ENCODE data around the gene HDGFL3.

The HDGFL3 gene

DNA sequence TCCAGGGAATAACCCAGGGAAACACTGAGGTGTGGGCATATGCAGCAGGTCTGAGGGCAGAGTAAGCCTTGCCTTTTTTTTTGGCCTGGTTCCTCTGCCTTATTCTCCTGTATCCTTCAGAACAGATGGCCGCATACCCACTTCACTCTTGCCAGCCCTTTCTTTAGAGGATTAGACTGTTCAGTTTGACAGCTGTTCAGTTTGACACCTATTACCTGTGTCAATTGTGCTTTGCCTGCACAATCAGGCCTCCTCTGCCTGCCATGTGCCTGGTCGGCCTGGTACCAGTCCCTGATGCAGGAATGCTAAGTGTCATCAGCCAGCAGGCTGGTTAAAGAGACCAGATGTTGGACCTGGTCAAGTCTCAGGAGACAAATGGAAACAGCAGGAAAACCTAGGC, 77.8 kb downstream of the HDGFL3 start:
- DNase-seq (ENCODE audit: low read depth in 2 of 2, low spot score in 1 of 2) = no peak

DNA sequence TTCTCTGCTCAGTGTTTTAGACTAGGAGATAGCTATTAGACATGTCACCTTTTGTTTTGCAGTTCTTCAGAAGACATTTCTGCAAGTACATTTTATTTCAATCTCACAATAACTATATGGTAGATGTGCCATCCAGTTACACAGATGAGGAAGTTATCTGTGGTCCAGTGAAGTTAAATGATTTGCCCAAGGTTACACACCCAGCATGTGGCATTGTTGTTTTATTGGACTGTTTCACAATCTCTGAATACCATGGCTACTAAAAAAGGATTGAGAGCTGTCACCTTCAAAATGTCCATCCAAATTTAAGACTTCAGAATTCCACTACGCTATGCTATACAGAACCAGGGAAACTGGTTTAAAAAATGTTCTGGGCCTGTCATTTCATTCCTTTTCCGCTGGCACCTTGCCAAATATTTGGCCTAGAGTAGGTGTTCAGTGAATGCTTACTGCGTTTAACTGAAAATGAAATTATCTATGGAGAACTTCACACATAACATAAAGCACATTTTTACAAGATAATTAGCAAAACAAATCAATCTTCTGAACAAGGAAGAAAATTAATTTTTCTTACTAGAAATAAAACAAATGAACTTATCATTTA, 80.0 kb downstream of the HDGFL3 start:
- no peak for DNase-seq (ENCODE audit: low read depth in 2 of 2, low spot score in 1 of 2)

DNA sequence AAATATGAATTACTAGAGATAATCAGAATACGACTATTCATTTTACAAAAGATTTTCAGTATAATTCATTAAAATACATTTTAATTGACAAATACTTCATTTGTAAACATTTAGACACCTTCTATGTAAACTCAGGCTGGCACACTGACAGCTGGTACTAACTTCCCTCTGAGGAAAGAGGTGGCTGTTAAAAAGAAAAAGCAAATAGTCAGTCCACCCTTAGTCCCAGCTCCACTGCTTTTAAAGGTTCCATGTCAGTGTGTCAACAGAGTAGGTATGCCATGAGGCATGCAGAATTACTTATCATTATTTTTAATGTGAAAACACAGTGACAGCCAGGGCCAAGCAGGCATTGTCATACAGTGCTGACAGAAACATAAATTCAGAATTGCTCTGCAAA, 84.1 kb downstream of the HDGFL3 start:
- no peak for DNase-seq (ENCODE audit: low read depth in 2 of 2, low spot score in 1 of 2)

DNA sequence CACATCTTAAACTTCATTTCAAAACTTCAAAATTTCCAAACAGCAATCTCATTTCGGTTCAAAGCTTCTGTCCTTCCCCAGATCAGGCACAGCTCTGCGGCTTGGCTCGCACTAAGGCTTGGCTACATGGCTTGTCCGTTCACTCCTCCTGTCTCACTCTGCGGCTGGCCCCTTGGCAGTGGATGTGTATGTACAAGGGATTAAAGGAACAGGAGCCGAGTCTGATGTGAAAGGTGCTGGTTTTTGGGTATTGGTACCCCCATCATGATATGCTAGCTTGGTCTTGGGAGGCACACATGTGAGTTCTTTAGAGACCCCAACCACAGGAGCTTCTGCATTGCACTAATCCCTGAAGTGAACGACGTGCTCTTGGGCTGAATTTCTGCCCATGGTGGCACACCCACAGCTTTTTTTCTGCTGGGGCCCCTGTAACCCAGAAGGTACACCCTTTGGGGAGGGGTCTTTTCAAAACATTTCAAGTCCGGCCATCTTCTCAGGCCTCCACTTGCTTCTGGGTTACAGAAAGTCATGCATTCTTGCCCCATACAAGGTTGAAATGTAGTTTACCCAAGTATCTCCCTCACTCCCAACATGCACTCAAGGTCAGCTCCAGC, 87.5 kb downstream of the HDGFL3 start:
- no peak for DNase-seq (ENCODE audit: low read depth in 2 of 2, low spot score in 1 of 2)

DNA sequence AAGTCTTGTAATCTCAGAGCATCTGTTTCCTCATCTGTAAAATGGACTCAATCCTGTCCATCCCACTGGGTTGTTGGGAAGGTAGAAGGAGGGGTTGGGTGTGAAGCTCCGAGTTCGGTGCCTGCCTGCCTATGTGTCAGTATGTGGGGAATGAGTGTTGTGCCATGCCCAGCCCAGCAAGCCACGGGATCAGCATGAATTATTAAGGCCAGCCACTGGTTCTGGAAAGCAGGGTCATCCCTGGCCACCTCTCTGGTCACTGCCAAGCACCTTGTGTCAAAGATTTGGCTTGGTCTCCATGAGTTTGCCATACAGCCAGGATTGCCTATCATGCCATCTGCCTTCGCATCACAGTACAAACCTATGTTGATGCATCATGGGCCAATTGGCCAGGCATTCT, 88.7 kb downstream of the HDGFL3 start:
- no peak for DNase-seq (ENCODE audit: low read depth in 2 of 2, low spot score in 1 of 2)

DNA sequence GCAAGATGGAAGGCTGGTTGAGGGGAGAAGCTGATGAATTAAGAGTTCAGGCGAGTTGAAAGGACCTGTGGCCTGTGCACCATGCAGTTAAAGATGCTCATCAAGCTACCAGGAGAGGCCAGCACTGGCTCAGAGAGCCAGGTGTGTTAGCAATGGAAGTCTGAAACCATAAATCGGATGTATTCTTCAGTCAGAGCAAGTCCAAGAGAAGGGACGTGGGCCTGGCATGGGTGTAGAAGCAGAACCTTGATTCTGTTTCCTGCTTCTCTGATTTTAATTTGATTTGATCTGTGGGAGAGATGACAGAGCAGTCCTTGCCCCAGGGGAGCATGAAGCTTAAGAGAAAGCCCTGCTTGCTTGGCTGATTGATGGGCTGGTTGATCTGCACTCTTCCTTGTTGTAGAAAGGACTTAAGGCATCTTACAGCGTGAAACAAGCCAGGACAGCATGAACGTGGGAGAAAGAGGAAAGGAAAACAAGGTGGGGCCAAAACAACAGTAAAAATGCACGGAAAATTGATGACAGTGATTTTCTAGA, 89.3 kb downstream of the HDGFL3 start:
- no peak for DNase-seq (ENCODE audit: low read depth in 2 of 2, low spot score in 1 of 2)

DNA sequence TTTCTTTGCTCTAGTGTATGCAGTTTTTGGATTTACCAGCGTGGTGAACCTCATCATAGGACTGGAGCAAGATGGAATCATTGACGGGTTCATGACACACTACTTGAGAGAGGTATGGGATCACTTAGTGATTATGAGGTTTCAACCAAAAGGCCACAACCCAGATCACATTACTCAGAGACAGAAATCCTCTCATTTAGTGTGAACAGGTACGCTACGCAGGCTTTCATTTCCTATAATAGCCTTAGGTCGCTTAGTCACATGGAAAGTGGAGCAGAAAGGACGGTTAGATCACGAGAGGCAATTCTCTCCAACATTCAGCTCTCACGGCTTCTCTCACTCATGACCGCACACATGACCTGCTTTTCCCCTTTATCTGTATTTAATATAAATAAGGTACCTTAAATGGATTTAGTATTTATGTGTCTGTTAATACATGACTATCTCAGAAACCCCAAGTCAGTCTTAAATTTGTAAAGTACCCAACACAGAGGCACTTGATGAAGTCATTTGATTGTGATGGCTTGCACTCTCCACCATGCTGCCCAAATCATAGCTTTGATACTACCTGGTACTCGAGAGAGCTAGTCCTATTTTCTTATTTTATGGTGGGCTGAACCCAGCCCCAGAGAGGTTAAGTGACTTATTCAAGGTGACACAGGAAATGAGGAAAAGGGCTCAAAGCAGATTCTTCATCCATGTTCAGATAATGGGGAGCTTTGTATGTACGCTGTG, 91.6 kb downstream of the HDGFL3 start:
- DNase-seq (ENCODE audit: low read depth in 2 of 2, low spot score in 1 of 2) = no peak

DNA sequence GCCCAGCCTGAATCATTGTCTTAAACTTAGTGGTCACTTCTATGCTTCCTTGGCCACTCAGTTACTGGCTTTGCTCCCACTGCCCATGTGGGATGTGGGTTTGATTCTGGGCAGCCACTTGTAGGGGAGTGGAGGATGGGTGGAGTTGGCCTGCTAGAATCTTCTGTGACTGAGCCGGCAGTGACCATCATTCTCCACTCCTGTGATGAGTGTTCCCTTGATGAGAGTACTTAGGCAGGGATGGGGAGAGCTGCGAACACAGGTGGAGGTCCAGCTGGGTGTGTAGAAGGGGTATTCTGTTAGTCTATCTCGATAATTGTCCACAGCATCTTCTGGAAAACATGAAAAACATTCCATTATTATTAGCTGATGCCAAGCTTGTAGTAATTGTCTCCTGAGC, 92.2 kb downstream of the HDGFL3 start:
- no peak for DNase-seq (ENCODE audit: low read depth in 2 of 2, low spot score in 1 of 2)

DNA sequence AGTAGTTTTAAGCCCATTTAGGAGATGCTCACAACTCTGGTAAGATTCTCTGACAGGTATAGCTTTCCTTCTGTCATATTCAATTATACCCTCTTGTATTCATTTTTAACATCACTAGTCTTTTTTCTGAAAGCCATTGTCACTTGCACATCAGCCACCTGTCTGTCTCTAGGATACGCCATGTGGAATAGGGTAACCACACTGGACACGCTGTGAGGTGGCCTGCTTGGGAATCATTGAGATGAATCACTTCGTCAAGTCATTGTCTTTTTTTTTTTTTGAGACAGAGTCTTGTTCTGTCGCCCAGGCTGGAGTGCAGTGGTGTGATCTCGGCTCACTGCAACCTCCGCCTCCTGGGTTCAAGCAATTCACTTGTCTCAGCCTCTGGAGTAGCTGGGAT, 92.8 kb downstream of the HDGFL3 start:
- no peak for DNase-seq (ENCODE audit: low read depth in 2 of 2, low spot score in 1 of 2)

DNA sequence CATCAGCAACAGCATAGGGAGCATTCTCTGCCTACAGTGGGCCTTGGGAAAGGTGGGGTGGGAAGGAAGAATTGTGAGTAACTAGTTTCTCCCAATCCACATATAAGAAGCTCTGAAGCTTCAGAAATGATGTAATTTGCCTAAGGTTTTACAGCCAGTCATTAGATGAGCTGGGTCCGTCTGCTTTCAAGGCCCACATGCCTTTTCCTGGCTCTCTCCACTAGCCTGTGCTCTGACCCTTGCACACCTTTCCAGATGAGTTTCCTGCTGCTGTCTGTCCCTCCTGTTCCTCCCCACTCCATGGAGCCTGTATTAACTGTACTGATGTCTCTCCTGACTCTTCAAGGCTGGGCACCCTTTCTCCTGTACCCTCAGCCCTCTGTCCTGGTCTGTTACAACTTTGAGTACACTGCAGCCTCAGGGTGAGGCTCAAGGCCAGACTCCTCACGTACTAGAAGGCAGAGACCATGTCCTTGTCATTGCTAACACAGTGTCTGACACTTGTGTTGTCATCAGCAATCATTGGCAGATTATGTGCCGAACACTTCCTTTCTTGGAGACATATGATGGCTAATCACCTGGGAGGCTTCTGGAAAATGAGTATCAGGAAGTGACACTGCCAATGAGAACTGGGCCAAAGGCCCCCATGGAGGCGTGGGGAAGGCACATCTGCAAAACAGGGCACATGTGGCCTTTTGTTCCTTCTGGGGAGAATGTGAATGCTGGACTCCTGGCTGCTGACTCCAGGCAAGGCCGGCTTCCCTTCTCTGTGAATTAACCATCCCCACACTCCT, 93.5 kb downstream of the HDGFL3 start:
- DNase-seq (ENCODE audit: low read depth in 2 of 2, low spot score in 1 of 2) = no peak

DNA sequence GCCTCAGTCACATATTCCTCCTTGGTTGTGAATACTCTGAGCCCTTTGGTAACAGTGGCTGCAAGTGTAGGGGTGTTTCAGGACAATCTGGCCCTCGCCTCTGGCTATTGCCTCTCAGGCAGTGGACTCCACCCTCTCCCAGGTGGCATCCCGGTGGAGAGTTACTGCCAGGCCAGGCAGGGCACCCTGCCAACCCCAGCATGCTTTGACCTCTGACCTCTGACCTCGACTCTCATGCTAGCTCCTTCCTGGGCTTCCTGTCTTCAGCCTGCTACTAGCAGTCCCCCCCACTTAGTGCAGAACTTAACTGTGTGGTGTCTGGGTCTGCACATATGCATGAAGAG, 94.7 kb downstream of the HDGFL3 start:
- DNase-seq (ENCODE audit: low read depth in 2 of 2, low spot score in 1 of 2) = no peak

DNA sequence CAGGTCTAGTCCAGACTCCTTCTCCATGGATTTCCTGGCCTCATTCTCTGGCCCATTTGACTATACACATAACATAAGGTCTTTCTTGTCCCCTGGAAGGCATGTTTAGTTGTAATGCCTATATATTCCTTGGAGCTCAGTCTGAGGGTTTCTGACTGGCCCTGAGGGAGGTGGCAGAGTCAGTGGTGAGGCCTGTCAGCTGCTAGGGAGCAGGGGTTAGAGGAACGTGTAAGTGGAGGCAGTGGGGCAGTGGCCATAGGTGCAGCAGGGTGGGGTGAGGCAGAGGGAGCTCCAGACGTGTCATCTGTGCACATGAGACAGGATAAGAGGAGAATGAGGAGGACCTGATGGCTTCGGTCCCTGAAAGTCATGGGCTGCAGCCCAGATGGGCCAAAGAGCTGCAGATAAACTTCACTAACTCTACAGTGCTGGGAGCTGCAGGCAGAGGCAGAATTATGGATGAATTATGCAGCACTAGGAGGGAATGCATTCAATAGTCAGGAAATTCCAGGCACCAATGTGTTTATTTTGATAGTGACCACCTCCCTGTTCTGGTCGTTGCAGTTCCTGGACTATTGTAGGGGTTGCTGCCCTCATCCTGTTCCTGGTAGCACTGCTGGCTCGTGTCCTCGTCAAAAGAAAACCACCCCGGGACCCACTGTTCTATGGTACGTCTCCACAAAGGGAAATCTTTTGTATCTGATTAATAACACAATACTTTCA, 95.2 kb downstream of the HDGFL3 start:
- no peak for DNase-seq (ENCODE audit: low read depth in 2 of 2, low spot score in 1 of 2)

DNA sequence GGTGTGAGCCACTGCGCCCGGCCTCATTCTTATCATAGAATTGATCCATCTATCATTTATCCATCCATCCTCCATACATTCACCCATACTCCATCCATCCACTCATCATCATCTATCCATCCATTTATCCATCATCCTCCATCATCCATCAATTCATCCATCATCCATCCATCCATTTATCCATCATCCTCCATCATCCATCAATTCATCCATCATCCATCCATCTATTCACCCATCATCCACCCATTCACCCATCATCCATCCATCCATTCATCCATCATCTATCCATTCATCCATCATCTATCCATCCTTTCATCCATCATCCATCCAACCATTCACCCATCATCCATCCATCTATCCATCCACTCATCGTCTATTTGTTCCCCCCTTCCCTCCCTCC, 96.5 kb downstream of the HDGFL3 start:
- no peak for DNase-seq (ENCODE audit: low read depth in 2 of 2, low spot score in 1 of 2)

DNA sequence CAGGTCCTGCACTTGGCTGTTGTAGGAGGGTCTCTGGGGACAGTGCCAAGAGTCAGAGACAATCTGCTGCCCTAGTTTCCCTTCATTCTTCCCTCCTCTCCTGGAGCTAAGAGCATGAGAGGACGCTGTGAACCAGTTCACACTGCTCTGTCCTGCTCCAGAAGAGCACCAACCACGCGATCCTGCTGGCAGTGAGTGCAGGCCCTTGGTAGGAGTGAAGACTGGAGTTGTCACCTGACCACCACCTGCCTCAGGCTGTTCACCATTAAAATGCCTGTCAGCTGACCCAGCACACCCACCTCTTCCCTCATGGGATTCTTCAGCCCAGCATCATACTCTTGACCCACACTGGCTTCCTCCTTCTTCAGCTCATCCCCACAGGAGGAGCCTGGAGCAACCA, 97.2 kb downstream of the HDGFL3 start:
- no peak for DNase-seq (ENCODE audit: low read depth in 2 of 2, low spot score in 1 of 2)

DNA sequence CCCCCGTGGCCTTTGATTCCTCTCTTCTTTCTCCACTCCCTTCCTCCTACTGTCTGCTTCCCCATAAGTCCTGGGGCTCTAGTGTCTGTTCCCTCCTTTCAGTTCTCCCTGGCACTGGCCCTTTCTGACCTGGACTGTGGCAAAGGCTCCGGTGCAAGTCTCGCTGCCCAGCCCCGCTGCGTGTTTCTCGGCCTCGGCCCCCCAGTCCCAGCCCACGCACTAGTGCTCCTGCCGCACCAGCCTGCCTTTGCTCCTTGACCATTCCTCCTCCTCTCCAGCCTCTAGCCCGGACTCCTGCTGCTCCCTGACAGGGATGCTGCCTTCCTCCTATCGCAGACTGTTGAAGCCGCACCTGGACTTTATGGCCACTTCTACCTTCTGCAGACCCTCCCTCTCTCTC, 98.1 kb downstream of the HDGFL3 start:
- DNase-seq (ENCODE audit: low read depth in 2 of 2, low spot score in 1 of 2) = no peak

DNA sequence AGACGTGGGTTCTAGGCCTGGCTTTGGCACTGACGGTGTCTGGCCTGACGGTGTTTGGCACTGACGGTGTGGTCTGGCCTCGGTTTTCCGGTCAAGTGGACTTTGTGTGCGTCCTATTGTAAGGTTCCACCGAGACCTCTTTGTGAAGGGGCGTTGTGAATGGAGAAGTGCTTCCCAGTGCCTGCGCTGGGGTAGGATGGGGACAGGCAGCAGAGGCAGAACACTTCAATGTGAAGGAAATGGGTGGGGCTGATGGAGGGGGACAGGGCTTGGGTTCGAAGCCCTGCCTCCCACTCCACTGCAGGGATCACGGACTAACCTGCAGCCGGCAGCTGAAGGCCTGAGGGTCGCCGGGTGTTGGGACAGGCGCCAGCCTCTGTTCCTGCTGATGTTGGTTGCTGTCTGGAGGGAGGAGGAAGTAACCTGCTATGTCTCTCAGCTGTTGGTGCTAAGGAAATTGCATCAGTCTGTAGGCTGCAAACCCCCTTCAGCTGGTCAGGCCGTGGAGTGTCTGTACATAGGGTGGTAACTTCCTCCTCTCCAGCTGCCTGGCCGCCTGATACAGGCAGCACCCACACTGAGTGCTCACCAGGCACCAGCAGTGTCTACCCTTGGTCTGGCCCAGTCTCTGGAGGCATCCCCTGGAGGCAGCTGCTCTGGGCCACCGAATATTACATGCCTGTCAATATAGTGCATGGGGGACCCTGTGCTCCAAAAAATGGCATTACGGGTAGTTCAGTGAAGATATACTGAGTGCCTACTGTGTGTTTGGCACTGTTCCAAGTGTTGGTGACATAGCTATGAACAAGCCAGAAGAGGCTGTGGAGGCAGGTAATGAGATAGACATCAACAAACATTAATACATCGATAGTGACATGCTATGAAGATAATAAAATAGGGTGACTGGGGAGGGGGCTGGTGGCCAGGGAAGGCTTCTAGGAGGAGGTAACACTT, 99.1 kb downstream of the HDGFL3 start:
- DNase-seq (ENCODE audit: low read depth in 2 of 2, low spot score in 1 of 2) = no peak

DNA sequence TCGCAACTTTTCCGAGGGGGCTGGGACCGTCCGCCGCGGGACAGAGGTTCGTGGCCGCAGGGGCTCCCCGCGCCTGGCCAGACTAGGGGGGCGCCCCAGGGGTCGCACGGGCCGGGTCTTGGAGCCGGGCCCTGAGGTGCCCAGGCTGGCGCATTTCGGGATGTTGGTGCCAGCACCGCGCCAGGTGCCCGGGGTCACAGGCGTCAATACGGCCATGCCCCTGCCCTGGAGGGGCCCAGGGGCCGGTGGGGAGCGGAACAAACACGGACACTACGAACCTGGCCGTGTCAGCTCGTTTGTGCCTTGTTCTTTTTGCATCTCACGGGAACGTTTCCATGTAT, 99.8 kb downstream of the HDGFL3 start:
- DNase-seq (ENCODE audit: low read depth in 2 of 2, low spot score in 1 of 2) = no peak

DNA sequence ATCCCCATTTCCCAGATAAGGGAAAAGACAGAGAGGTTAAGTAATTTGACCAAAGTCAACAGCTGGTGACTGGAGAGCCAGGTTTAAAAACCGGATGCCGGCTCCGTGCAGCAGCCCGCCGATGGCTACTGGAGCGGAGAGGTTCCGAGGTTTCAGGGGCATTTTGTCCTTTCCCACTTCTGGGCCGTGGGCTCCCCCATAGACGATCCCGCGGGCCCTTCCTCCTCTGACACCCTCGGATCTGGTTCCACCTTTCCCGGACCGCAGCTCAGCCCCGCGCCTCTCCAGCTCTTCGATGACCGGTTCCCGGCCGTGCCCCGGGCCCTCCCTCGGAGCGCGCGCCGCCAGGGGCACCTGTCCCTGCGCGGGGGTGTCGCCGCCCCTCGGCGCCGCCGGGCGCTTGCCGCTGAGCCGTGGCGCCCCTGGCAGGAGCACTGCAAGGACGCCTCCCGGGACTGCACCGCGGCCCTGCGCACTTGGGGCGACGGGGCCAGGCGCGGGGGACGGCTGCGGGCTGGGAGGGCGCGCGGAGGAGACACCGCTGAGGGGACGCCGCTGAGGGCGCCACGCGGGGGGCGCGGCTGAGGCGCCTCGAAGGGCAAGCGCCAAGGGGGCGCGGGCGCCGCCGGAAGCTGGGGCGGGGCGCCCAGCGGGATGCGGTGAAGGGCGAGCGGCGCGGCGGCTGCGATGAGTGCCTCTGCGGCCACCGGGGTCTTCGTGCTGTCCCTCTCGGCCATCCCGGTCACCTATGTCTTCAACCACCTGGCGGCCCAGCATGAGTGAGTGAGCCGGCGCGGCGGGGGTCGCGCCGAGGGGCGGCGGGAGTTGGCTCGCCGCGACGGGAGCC, 100.4 kb downstream of the HDGFL3 start, which contains the start of gene TM6SF1:
TSS of gene TM6SF1 (plus strand) at position 652 of the 847 bp plus-strand sequence. CDS start at position 688, 36 bp downstream.
- no peak for DNase-seq (ENCODE audit: low read depth in 2 of 2, low spot score in 1 of 2)

DNA sequence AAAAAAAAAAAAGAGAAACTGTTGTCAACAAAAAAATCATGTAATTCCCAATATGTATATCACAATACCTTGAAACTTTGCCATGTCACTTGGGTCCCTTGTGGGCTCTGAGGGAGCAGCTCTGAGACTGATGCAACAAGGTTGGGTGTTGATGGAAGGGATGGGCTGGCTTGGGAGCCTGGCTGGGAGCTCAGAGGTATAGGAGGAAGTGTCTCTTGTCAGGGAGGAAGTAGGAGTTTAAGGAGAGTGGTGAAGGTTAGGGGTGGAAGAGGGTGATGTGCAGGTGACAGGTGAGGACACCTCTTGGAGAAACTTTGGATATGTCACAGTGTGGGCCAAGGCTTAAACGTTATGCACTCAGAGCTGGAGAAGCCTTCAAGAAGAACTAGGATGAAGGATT, 102.2 kb downstream of the HDGFL3 start:
- no peak for DNase-seq (ENCODE audit: low read depth in 2 of 2, low spot score in 1 of 2)
